ENCODE data around the gene SLIT3.

- no peak for TF ChIP-seq CTCF (IDR thresholded peaks at IDR 0.05)
- TF ChIP-seq POLR2A (IDR thresholded peaks at IDR 0.05), result no peak
These were observed 174.4 kb downstream of the SLIT3 start for GRCh38 chr5:169126481-169127021.
